Measurements from ENCODE around the gene STX1A. TPM values are rescaled to one million over a fixed set of nuclear protein-coding genes. Genes with fewer than 3 reads are reported as not detected.

Gene STX1A
- total and polyA plus RNA-seq, 2 of the 13 experiments (the other 11 are each of a cell fraction or from before 2014, with no cell fraction given): 6.1 to 12.2 TPM

DNA sequence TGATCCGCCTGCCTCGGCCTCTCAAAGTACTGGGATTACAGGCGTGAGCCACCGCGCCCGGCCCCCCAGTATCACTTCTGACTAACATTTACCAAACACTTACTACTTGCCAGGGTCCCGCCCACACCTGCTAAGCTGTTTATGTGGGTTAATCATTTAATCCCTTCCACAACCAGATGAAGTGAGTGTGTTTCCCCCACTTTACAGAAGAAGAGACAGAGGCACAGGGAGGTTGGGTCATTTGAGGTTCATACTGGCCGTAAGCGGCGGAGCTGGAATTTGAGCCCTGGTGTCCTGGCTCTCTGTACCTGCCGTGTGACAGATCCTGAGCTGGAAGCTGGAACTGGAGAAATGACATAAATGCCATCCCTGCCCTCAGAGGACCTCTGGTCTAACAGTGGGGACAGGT, 66.9 kb downstream of the STX1A start (continued):
- TF ChIP-seq HNF4G (IDR thresholded peaks at IDR 0.05; ENCODE audit: borderline replicate concordance, low read depth, low read length): 0 out of 2 replicates have a peak, but pooled peaks have one; percentile 6
- no peak for TF ChIP-seq HNF4G (CRISPR knock-in tag; IDR thresholded peaks at IDR 0.05; ENCODE audit: borderline replicate concordance, low read depth)
- TF ChIP-seq ATM (IDR thresholded peaks at IDR 0.05; ENCODE audit: borderline replicate concordance): no peak
- TF ChIP-seq, protein P1, sequence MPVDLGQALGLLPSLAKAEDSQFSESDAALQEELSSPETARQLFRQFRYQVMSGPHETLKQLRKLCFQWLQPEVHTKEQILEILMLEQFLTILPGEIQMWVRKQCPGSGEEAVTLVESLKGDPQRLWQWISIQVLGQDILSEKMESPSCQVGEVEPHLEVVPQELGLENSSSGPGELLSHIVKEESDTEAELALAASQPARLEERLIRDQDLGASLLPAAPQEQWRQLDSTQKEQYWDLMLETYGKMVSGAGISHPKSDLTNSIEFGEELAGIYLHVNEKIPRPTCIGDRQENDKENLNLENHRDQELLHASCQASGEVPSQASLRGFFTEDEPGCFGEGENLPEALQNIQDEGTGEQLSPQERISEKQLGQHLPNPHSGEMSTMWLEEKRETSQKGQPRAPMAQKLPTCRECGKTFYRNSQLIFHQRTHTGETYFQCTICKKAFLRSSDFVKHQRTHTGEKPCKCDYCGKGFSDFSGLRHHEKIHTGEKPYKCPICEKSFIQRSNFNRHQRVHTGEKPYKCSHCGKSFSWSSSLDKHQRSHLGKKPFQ (CRISPR knock-in tag; IDR thresholded peaks at IDR 0.05; ENCODE audit: insufficient replicate concordance): peak; percentile 52
- TF ChIP-seq ZNF441 (CRISPR knock-in tag; IDR thresholded peaks at IDR 0.05; ENCODE audit: borderline replicate concordance): no peak
- no peak for TF ChIP-seq ZFP36L1 (CRISPR knock-in tag; IDR thresholded peaks at IDR 0.05)
- TF ChIP-seq, protein P2, sequence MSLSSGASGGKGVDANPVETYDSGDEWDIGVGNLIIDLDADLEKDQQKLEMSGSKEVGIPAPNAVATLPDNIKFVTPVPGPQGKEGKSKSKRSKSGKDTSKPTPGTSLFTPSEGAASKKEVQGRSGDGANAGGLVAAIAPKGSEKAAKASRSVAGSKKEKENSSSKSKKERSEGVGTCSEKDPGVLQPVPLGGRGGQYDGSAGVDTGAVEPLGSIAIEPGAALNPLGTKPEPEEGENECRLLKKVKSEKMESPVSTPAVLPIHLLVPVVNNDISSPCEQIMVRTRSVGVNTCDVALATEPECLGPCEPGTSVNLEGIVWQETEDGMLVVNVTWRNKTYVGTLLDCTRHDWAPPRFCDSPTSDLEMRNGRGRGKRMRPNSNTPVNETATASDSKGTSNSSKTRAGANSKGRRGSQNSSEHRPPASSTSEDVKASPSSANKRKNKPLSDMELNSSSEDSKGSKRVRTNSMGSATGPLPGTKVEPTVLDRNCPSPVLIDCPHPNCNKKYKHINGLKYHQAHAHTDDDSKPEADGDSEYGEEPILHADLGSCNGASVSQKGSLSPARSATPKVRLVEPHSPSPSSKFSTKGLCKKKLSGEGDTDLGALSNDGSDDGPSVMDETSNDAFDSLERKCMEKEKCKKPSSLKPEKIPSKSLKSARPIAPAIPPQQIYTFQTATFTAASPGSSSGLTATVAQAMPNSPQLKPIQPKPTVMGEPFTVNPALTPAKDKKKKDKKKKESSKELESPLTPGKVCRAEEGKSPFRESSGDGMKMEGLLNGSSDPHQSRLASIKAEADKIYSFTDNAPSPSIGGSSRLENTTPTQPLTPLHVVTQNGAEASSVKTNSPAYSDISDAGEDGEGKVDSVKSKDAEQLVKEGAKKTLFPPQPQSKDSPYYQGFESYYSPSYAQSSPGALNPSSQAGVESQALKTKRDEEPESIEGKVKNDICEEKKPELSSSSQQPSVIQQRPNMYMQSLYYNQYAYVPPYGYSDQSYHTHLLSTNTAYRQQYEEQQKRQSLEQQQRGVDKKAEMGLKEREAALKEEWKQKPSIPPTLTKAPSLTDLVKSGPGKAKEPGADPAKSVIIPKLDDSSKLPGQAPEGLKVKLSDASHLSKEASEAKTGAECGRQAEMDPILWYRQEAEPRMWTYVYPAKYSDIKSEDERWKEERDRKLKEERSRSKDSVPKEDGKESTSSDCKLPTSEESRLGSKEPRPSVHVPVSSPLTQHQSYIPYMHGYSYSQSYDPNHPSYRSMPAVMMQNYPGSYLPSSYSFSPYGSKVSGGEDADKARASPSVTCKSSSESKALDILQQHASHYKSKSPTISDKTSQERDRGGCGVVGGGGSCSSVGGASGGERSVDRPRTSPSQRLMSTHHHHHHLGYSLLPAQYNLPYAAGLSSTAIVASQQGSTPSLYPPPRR (CRISPR knock-in tag; IDR thresholded peaks at IDR 0.05; ENCODE audit: borderline replicate concordance): no peak
- TF ChIP-seq KDM4B (CRISPR knock-in tag; IDR thresholded peaks at IDR 0.05): no peak
- peak; percentile 51; the same call in 1 of the 2 replicates for TF ChIP-seq HNF4A (CRISPR knock-in tag; IDR thresholded peaks at IDR 0.05)
- no peak for TF ChIP-seq PLRG1 (conservative IDR thresholded peaks at IDR 0.05)
- TF ChIP-seq ZZZ3 (CRISPR knock-in tag; IDR thresholded peaks at IDR 0.05; ENCODE audit: borderline replicate concordance): no peak
- no peak for TF ChIP-seq PHF8 (CRISPR knock-in tag; IDR thresholded peaks at IDR 0.05)
- no peak for TF ChIP-seq ZNF597 (CRISPR knock-in tag; IDR thresholded peaks at IDR 0.05)
- TF ChIP-seq, protein P3, sequence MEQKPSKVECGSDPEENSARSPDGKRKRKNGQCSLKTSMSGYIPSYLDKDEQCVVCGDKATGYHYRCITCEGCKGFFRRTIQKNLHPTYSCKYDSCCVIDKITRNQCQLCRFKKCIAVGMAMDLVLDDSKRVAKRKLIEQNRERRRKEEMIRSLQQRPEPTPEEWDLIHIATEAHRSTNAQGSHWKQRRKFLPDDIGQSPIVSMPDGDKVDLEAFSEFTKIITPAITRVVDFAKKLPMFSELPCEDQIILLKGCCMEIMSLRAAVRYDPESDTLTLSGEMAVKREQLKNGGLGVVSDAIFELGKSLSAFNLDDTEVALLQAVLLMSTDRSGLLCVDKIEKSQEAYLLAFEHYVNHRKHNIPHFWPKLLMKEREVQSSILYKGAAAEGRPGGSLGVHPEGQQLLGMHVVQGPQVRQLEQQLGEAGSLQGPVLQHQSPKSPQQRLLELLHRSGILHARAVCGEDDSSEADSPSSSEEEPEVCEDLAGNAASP (CRISPR knock-in tag; IDR thresholded peaks at IDR 0.05; ENCODE audit: borderline replicate concordance): peak; percentile 78; the same call in 1 of the 2 replicates
- no peak for TF ChIP-seq HMGXB4 (CRISPR knock-in tag; IDR thresholded peaks at IDR 0.05; ENCODE audit: borderline replicate concordance in 1 of 2, low read depth in 1 of 2)
- no peak for TF ChIP-seq ZNF772 (CRISPR knock-in tag; IDR thresholded peaks at IDR 0.05)
- no peak for TF ChIP-seq REPIN1 (CRISPR knock-in tag; IDR thresholded peaks at IDR 0.05; ENCODE audit: borderline replicate concordance, low read depth)
- no peak for TF ChIP-seq ZNF761 (CRISPR knock-in tag; conservative IDR thresholded peaks at IDR 0.05)
- TF ChIP-seq CEBPB (IDR thresholded peaks at IDR 0.05; ENCODE audit: borderline replicate concordance, low read depth, low read length): no peak
- TF ChIP-seq ZC3H4 (CRISPR knock-in tag; IDR thresholded peaks at IDR 0.05; ENCODE audit: borderline replicate concordance): no peak
